GM18517 (cell line): ENCODE data around the gene POGZ.
"Not testable (repeated sequence)": the region's sequence is repeated elsewhere in the genome, so short reads cannot be mapped to it uniquely, and the experiment has no call there.

Source experiments
- ATAC-seq: cut with Tn5 transposase; IDR thresholded peaks from one replicate; pipeline ENCODE4 v1.9.1; 2021; ENCODE audit warnings: mild to moderate bottlenecking, moderate library complexity; ENCODE audit not compliant: unreplicated experiment

The POGZ gene

GRCh38 chr1:151477066-151477465 lies 17.8 kb upstream of the POGZ start:
- no peak for ATAC-seq

GRCh38 chr1:151476083-151476482 lies 16.8 kb upstream of the POGZ start:
- ATAC-seq: no peak

- peak; percentile 90 for ATAC-seq
Measured at GRCh38 chr1:151475175-151475574, 15.9 kb upstream of the POGZ start.

- no peak for ATAC-seq
Measured at GRCh38 chr1:151474745-151475144, 15.5 kb upstream of the POGZ start.

GRCh38 chr1:151472856-151473731 lies 13.8 kb upstream of the POGZ start:
- ATAC-seq: no peak

- no peak for ATAC-seq
Measured at GRCh38 chr1:151465026-151465425, 5.7 kb upstream of the POGZ start.

GRCh38 chr1:151461694-151462093 lies 2.4 kb upstream of the POGZ start:
- ATAC-seq: no peak

GRCh38 chr1:151458802-151459330 lies 428 bp downstream of the POGZ start:
- ATAC-seq: no peak

- no peak for ATAC-seq
Measured at GRCh38 chr1:151457911-151458801, 1.1 kb downstream of the POGZ start.

GRCh38 chr1:151455966-151456365 lies 3.3 kb downstream of the POGZ start:
- no peak for ATAC-seq

GRCh38 chr1:151455231-151455630 lies 4.1 kb downstream of the POGZ start:
- no peak for ATAC-seq

GRCh38 chr1:151447696-151448095 lies 11.6 kb downstream of the POGZ start:
- no peak for ATAC-seq

- no peak for ATAC-seq
Measured at GRCh38 chr1:151444783-151445177, 14.5 kb downstream of the POGZ start.

- no peak for ATAC-seq
Measured at GRCh38 chr1:151443846-151444782, 15.2 kb downstream of the POGZ start.

- ATAC-seq: not testable (repeated sequence)
Measured at GRCh38 chr1:151437396-151437795, 21.9 kb downstream of the POGZ start.

- ATAC-seq: no peak
Measured at GRCh38 chr1:151436985-151437384, 22.3 kb downstream of the POGZ start.

- ATAC-seq: no peak
Measured at GRCh38 chr1:151435174-151435573, 24.1 kb downstream of the POGZ start.

GRCh38 chr1:151433827-151434226 lies 25.5 kb downstream of the POGZ start:
- ATAC-seq: not testable (repeated sequence)

GRCh38 chr1:151428068-151428467 lies 31.2 kb downstream of the POGZ start:
- no peak for ATAC-seq

GRCh38 chr1:151425103-151425502 lies 34.2 kb downstream of the POGZ start:
- ATAC-seq: no peak
